Forelimb muscle (tissue), 1 donor: ENCODE results near the gene MRO. TPM values are rescaled to one million over a fixed set of nuclear protein-coding genes. Genes with fewer than 3 reads are reported as not detected.
"Not testable (repeated sequence)": the region's sequence is repeated elsewhere in the genome, so short reads cannot be mapped to it uniquely, and the experiment has no call there.

Experiments
- DNase-seq: peaks from one replicate; pipeline ENCODE4 v3.0.0-alpha.2; 2013; ENCODE audit warnings: low read depth
- polyA plus RNA-seq: library from polyadenylated mRNA; unstranded; fragments of 120-200 nt; gene quantifications from one replicate; pipeline ENCODE4 v1.2.1, GENCODE V29; 2013; ENCODE audit not compliant: insufficient read length

MRO gene
- polyA plus RNA-seq, 1 donor = 0.33 TPM

GRCh38 chr18:50792885-50793284 is 26.9 kb downstream of the MRO start:
- no peak for DNase-seq

GRCh38 chr18:50791599-50792438 is 28.0 kb downstream of the MRO start:
- no peak for DNase-seq

GRCh38 chr18:50790948-50791347 is 28.9 kb downstream of the MRO start:
- no peak for DNase-seq

- DNase-seq = no peak
Observed at GRCh38 chr18:50790241-50790640, 29.6 kb downstream of the MRO start.

GRCh38 chr18:50788284-50788683 is 31.5 kb downstream of the MRO start:
- DNase-seq = no peak

- DNase-seq = no peak
Observed at GRCh38 chr18:50786864-50787263, 33.0 kb downstream of the MRO start.

- DNase-seq = no peak
Observed at GRCh38 chr18:50783553-50783952, 36.3 kb downstream of the MRO start.

- DNase-seq = not testable (repeated sequence)
Observed at GRCh38 chr18:50779021-50779420, 40.8 kb downstream of the MRO start.

- no peak for DNase-seq
Observed at GRCh38 chr18:50776383-50776782, 43.4 kb downstream of the MRO start.

GRCh38 chr18:50775726-50776125 is 44.1 kb downstream of the MRO start:
- DNase-seq = no peak

- no peak for DNase-seq
Observed at GRCh38 chr18:50775207-50775606, 44.6 kb downstream of the MRO start.

- DNase-seq = no peak
Observed at GRCh38 chr18:50769463-50769862, 50.4 kb downstream of the MRO start.

- no peak for DNase-seq
Observed at GRCh38 chr18:50757358-50757757, 62.5 kb downstream of the MRO start.

- no peak for DNase-seq
Observed at GRCh38 chr18:50754297-50754696, 65.5 kb downstream of the MRO start.

GRCh38 chr18:50753311-50753710 is 66.5 kb downstream of the MRO start:
- no peak for DNase-seq

GRCh38 chr18:50751947-50752346 is 67.9 kb downstream of the MRO start:
- no peak for DNase-seq

GRCh38 chr18:50751490-50751889 is 68.3 kb downstream of the MRO start:
- DNase-seq = no peak

- DNase-seq = no peak
Observed at GRCh38 chr18:50750546-50750945, 69.3 kb downstream of the MRO start.

- DNase-seq = no peak
Observed at GRCh38 chr18:50749945-50750344, 69.9 kb downstream of the MRO start.

GRCh38 chr18:50749421-50749820 is 70.4 kb downstream of the MRO start:
- DNase-seq = no peak

- DNase-seq = no peak
Observed at GRCh38 chr18:50748243-50749229, 71.3 kb downstream of the MRO start.

GRCh38 chr18:50747849-50748242 is 72.0 kb downstream of the MRO start:
- no peak for DNase-seq

- no peak for DNase-seq
Observed at GRCh38 chr18:50745945-50746344, 73.9 kb downstream of the MRO start.
